Measurements from ENCODE around the gene WNT5B. TPM values are rescaled to one million over a fixed set of nuclear protein-coding genes. Genes with fewer than 3 reads are reported as not detected.
"Not testable (repeated sequence)": the region's sequence is repeated elsewhere in the genome, so short reads cannot be mapped to it uniquely, and the experiment has no call there.

Gene WNT5B
- total RNA-seq, 1 experiment from 2014 or later, result not detected

GRCh38 chr12:1690578-1691122, 61.6 kb downstream of the WNT5B start, which contains the start of gene ADIPOR2:
TSS of gene ADIPOR2 (plus strand) at chr12:1691070. CDS start at chr12:1754344, 63,274 bp downstream.
- peak; percentile 98 for DNase-seq (ENCODE audit: low spot score)

GRCh38 chr12:1691123-1692007, 62.3 kb downstream of the WNT5B start:
- DNase-seq (ENCODE audit: low spot score), result peak; percentile 41

DNA sequence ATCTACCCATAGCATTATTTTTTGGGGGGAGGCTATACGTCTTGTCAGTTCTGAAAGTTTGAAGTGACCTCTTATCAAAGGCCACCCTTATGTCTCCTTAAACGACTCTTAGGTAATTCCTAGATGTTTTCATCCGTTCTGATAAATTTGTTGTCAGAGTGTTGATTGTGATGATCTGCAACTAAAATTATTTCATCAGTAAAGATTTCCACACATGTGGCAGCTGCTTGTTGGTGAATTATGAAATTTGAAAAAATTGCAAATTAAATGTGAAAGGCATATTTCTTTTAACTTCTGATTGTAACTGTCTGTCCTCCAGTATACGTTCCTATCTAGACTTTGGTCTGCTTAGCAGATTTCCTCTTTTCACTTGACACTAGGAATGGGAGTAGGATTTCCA, 63.2 kb downstream of the WNT5B start:
- DNase-seq (ENCODE audit: low spot score), result no peak

DNA sequence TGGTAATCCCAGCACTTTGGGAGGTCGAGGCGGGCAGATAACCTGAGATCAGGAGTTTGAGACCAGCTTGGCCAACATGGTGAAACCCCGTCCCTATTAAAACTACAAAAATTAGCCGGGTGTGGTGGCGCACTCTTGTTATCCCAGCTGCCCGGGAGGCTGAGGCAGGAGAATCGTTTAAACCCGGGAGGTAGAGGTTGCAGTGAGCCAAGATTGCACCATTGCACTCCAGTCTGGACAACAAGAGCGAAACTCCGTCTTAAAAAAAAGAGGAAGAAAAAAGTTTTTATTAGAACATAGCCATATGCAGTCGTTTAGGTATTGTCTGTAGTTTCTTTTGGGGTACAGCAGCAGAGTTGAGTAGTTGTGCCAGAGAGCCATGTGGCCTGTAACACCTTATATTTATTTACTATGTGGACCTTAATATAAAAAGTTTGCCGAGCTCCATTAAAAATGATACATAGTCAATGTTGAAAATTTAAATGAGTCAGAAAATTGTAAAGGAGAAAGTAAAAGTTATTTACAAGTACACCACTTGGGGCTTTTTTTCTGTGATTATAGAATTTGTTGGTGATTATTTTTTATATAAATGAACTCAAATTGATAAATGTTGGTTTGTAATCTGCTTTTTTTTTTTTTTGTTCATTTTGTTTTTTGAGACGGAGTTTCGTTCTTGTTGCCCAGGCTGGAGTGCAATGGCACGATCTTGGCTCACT, 64.0 kb downstream of the WNT5B start:
- no peak for DNase-seq (ENCODE audit: low spot score)

GRCh38 chr12:1695097-1695496, 66.1 kb downstream of the WNT5B start:
- DNase-seq (ENCODE audit: low spot score), result not testable (repeated sequence)

DNA sequence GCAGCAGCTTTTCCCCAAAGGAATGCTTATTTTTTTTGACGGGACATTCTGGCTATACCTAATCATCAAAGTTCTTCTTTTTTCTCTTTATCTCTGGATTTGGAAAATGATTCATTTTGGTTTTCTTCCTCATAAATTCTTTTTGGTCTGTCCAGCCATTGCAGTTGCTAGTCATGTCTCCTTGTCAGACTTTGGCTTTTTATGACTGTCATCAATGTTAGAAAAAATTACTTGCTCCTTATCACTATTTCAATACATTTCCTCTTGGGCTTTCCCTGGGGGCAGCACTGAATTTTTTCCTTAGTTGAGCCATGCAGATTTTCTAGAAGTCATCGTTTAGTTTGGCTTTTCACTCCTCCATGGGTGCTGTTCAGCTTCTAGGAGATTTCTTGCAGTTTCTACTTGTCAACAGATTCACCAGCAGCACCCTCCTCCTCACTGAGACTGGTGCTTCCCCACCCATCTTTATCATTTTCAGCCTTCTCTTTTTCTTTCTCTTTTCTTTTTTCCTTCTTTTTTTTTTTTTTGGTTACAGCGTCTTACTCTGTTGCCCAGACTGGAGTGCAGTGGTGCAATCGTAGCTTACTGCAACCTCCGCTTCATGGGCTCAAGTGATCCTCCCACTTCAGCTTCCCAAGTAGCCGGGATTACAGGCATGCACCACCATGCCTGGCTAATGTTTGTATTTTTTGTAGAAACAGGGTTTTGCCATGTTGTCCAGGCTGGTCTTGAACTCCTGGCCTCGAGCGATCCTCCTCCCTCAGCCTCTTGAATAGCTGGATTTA, 67.0 kb downstream of the WNT5B start:
- no peak for DNase-seq (ENCODE audit: low spot score)

DNA sequence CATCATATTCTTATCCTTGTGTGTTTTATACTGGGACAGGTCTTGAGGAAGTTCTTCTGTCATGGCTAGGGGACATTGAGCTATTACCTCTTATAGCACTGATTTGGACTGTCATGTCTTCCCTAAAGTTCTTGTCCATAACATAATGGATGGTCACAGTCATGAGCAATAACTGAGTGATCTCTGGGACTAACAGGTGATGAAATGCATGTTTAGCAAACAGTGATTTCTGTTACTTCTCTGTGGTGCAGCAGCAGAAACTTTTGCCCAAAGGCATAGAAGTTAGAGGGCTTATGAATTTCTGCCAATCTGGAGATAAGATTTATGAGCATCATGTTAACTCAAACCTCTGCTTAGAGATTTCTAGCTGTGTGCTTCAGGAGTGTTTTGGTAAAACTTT, 67.8 kb downstream of the WNT5B start:
- DNase-seq (ENCODE audit: low spot score), result no peak

Small RNA genes lying within 50 kb of the gene (small RNA-seq; reads per million reads assigned to genes)
- gene MIR3649, result not detected

Other genes with a start within 250 kb of the WNT5B start
- gene FBXL14, start 34.6 kb upstream of the WNT5B start, total RNA-seq (2014; rRNA removed; shearing (Covaris generic)), result 43.5 and 45.5 TPM in 2 replicates
- gene ADIPOR2, start 61.8 kb downstream of the WNT5B start, total RNA-seq (2014; rRNA removed; shearing (Covaris generic)), result 28.7 and 31.7 TPM in 2 replicates
- gene LRTM2, start 191.3 kb downstream of the WNT5B start, total RNA-seq (2014; rRNA removed; shearing (Covaris generic)), result not detected in 2 replicates

Data from HT-29 (cell line).